ENCODE measurements around the gene CAMTA2. TPM values are rescaled to one million over a fixed set of nuclear protein-coding genes. Genes with fewer than 3 reads are reported as not detected.

The CAMTA2 gene
- total RNA-seq, 6 experiments from 2014 or later, result 48.9 to 60.8 (median 54.1) TPM

GRCh38 chr17:4987767-4988567, 492 bp upstream of the CAMTA2 start:
- Mint-ChIP-seq H3K36me3 (ENCODE audit: low read depth) (peaks cover 26% of the 10 kb centered on the region), H3K27me3 (ENCODE audit: insufficient read depth) (no peaks in the 10 kb centered on the region; the same call in none of the 2 replicates), H3K9me3 (no peaks in the 10 kb centered on the region), H3K4me3 (peak overlapping the region; percentile 94), H3K27ac (peak overlapping the region; percentile 93), H3K4me1 (ENCODE audit: low read depth) (peaks cover 47% of the 10 kb centered on the region)
- no peak for DNase-seq
- TF ChIP-seq CTCF (IDR thresholded peaks at IDR 0.05), result no peak

DNA sequence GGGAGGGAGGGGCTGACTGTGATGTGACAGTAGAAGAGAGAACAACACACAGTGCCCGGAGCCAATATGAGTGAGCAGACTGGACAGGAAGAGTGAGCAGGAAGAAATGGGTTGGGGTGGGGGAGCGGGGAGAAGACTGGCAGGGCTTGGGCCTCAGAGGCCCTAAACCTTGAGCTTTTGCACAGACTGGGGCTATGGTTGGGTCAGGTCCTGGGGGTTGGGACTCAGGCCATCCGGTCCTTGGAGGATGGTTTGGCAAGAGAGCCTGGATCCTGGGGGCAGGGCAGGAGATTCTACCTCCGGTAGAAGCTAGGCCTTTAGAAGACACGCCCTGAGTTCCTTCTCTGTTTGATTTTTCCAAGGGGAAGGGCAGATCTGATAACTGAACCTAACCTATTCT, 1.1 kb downstream of the CAMTA2 start:
- Mint-ChIP-seq H3K4me1 (ENCODE audit: low read depth) (peaks cover 58% of the 10 kb centered on the region), H3K9me3 (no peaks in the 10 kb centered on the region), H3K4me3 (peak overlapping the region; percentile 94), H3K27ac (peak overlapping the region; percentile 93), H3K36me3 (ENCODE audit: low read depth) (peaks cover 34% of the 10 kb centered on the region), H3K27me3 (ENCODE audit: insufficient read depth) (peaks cover 1% of the 10 kb centered on the region; the same call in 1 of the 2 replicates)
- no peak for TF ChIP-seq CTCF (IDR thresholded peaks at IDR 0.05)
- DNase-seq, result no peak

DNA sequence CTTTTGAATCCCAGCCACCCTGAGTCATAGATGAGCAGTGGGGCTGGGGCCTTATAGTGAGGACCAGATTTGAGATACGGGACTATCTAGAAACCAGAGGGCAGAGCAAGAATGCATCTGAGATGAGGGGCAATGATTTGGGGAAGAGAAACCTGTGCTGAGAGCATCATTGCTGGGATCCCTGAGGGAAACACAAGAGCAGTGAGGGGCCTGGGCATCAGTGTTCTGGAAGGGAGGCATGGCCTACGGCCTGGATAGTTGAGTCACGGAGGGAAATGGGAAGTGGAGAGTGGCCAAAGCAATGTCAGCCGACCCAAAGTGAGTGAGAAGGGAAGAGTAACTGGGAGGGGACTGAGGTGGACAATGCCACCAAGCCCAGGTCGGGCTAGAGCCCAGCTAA, 5.2 kb downstream of the CAMTA2 start:
- TF ChIP-seq CTCF (IDR thresholded peaks at IDR 0.05), result no peak

GRCh38 chr17:4980644-4981216, 6.7 kb downstream of the CAMTA2 start:
- Mint-ChIP-seq H3K27ac (no peak overlapping the region; the same call in none of the 2 replicates), H3K4me1 (ENCODE audit: low read depth) (peaks cover 28% of the 10 kb centered on the region), H3K36me3 (ENCODE audit: low read depth) (peaks cover 26% of the 10 kb centered on the region), H3K9me3 (no peaks in the 10 kb centered on the region), H3K27me3 (ENCODE audit: insufficient read depth) (peaks cover 3% of the 10 kb centered on the region), H3K4me3 (no peak overlapping the region)
- DNase-seq, result no peak
- TF ChIP-seq CTCF (IDR thresholded peaks at IDR 0.05), result peak; percentile 87

More for the DNA sequence above, 5.2 kb downstream of the CAMTA2 start:
- H3K36me3 Mint-ChIP-seq (ENCODE audit: low read depth), result peaks cover 29% of the 10 kb centered on the region
- H3K4me1 Mint-ChIP-seq (ENCODE audit: low read depth), result peaks cover 38% of the 10 kb centered on the region
- no peaks in the 10 kb centered on the region for H3K9me3 Mint-ChIP-seq
- DNase-seq, result no peak
- peaks cover 3% of the 10 kb centered on the region for H3K27me3 Mint-ChIP-seq (ENCODE audit: insufficient read depth)
- H3K4me3 Mint-ChIP-seq, result no peak overlapping the region
- 0 out of 2 replicates have a peak overlapping the region, but pooled peaks have one; percentile 45 for H3K27ac Mint-ChIP-seq

DNA sequence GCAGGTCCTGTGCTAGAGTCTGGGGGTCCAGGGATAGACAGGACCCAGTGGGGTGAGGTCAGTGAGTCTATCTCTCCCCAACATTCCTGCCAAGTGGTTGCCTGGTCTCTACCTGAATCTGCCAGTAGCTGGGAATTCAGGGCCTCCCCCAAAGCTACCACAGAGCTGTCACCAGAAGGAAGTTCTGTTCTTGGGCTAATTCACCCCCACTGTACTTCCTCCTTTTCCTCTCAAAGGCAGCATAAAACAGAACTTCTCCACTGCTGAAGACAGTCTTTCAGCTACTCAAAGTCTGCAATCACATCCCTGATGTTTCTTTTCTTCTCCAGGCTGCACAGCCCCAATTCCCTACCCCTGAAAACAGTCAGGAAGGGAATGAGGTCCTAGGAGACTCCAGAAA, 8.7 kb downstream of the CAMTA2 start:
- no peak overlapping the region for H3K4me3 Mint-ChIP-seq
- H3K27me3 Mint-ChIP-seq (ENCODE audit: insufficient read depth), result peaks cover 3% of the 10 kb centered on the region
- peaks cover 19% of the 10 kb centered on the region for H3K36me3 Mint-ChIP-seq (ENCODE audit: low read depth)
- no peaks in the 10 kb centered on the region for H3K9me3 Mint-ChIP-seq
- no peak for TF ChIP-seq CTCF (IDR thresholded peaks at IDR 0.05)
- peaks cover 18% of the 10 kb centered on the region for H3K4me1 Mint-ChIP-seq (ENCODE audit: low read depth)
- DNase-seq, result no peak
- no peak overlapping the region for H3K27ac Mint-ChIP-seq
